Body of pancreas (tissue), 4 donors: ENCODE data around the gene ENDOU. TPM values are rescaled to one million over a fixed set of nuclear protein-coding genes. Genes with fewer than 3 reads are reported as not detected.

ENCODE experiments used
- ATAC-seq: fragments of 150-250 bp; one replicate; pipeline ENCODE4 v1.9.1; 2016
- DNase-seq, 4 donors: peaks; one replicate each; pipeline ENCODE4 v3.0.0-alpha.2; 2019
- H3K27ac ChIP-seq, 4 donors: fragments of 200-600 bp; sonication (generic); 1 replicate in 3 of 4; 2 replicates in 1 of 4; pipeline versions ENCODE4 v1.5.1 to v1.6.1; 2016 to 2019; ENCODE audit warnings: mild to moderate bottlenecking in 1 of 4, mixed read lengths in 1 of 4, moderate library complexity in 1 of 4
- H3K27me3 ChIP-seq, 2 donors: fragments of 200-600 bp; sonication (generic); one replicate each; pipeline ENCODE4 v1.6.0; 2016; ENCODE audit warnings: mild to moderate bottlenecking in 1 of 2
- H3K36me3 ChIP-seq, 2 donors: fragments of 200-600 bp; sonication (generic); replicated peaks in 1 of 2; 2 replicates each; pipeline ENCODE4 v1.5.1; 2016; ENCODE audit warnings: low read depth in 2 of 2; ENCODE audit not compliant: insufficient read depth in 1 of 2
- H3K4me1 ChIP-seq: fragments of 200-600 bp; sonication (generic); one replicate; pipeline ENCODE4 v1.6.0; 2016
- H3K4me3 ChIP-seq, 2 donors: fragments of 200-600 bp; sonication (generic); 1 replicate in 1 of 2; 2 replicates in 1 of 2; pipeline ENCODE4 v1.5.1; 2016 to 2019
- H3K9me3 ChIP-seq, 3 donors: fragments of 200-600 bp; sonication (generic); 1 replicate in 2 of 3; 2 replicates in 1 of 3; pipeline ENCODE4 v1.5.1; 2016
- CTCF ChIP-seq, 7 experiments: fragments of 450-650 bp in 4 of 7; fragments of 200-600 bp in 3 of 7; sonication (generic) in 3 of 7; IDR thresholded peaks; one replicate each; pipeline ENCODE4 v1.5.1; 2016 to 2019; ENCODE audit warnings: antibody characterized with exemption in 7 of 7
- POLR2A ChIP-seq, 3 donors: fragments of 450-650 bp; IDR thresholded peaks; one replicate each; pipeline ENCODE4 v1.6.1; 2016; ENCODE audit warnings: antibody characterized with exemption in 3 of 3, mild to moderate bottlenecking in 2 of 3
- WGBS, 2 donors: methylation state at CpG; one replicate each; pipeline ENCODE4 v1.1.5; 2017; 5-methylcytosine and 5-hydroxymethylcytosine counted together
- intact Hi-C: fragments of 100-400 bp; cut with DNase I; formaldehyde crosslinking; loops from one replicate; pipeline ENCODE4 v1.15.1; 2023
- total RNA-seq, 2 donors: library from RNA; depleted of rRNA; stranded (reverse); fragments of >200 nt; gene quantifications; one replicate each; pipeline ENCODE4 v1.1.0, GENCODE V29; 2016

Gene ENDOU
- total RNA-seq, 2 donors from 2014 or later: not detected

DNA sequence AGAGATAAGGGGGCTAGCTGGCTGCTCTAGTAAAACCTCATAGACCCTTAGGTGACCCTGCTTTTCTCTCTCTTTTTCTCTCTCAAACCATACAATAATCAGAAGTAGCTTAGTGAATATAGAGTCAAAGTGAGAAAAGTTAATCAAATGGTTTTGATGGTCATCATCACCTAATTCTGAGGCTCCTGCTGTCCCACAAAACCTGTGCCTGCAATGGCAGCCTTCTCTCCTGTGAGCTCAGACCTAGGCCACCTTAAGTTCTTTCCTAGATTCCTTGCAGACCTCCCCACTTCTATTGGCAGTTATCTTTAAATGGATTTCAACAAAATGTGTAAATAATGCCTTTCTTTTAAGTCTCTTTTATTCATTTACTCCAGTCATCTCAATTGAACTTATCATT is 17.9 kb downstream of the ENDOU start:
- no peak for TF ChIP-seq POLR2A (IDR thresholded peaks at IDR 0.05)
- no peak for TF ChIP-seq CTCF (IDR thresholded peaks at IDR 0.05)
- Histone ChIP-seq H3K36me3 (no peaks in the 10 kb centered on the region), H3K4me3 (no peak overlapping the region), H3K4me1 (peaks cover 5% of the 10 kb centered on the region), H3K27me3 (no peaks in the 10 kb centered on the region), H3K27ac (no peak overlapping the region), H3K9me3 (no peaks in the 10 kb centered on the region)
- intact Hi-C loops: no loop called here
- DNase-seq (no peak), ATAC-seq (no peak)

GRCh38 chr12:47705566-47706425 is 19.5 kb downstream of the ENDOU start, which contains the start of gene RPAP3:
Gene RPAP3, minus strand, starts transcription at chr12:47706030. Its CDS starts 3,190 bp downstream, at chr12:47702840.
- H3K4me1 ChIP-seq: peaks cover 5% of the 10 kb centered on the region
- H3K36me3 ChIP-seq: peaks cover 0 to 3% of the 10 kb centered on the region in 2 donors
- TF ChIP-seq CTCF (IDR thresholded peaks at IDR 0.05) (peak; percentile 42 to 61 (median 51)), POLR2A (IDR thresholded peaks at IDR 0.05) (peak; percentile 82 to 93 (median 90))
- whole genome bisulfite sequencing, 2 donors: 0 to 1% methylated on average over 15 to 50 of the region's 66 CpGs
- no peaks in the 10 kb centered on the region for H3K27me3 ChIP-seq
- intact Hi-C loops: no loop called here
- ATAC-seq: peak; percentile 100
- peak; percentile 98 to 99 (median 98) for DNase-seq
- no peaks in the 10 kb centered on the region for H3K9me3 ChIP-seq
- H3K27ac ChIP-seq: peak within 1 kb of the TSS; percentile 79 to 92 (median 88)
- H3K4me3 ChIP-seq: peak within 1 kb of the TSS; percentile 76 to 83

- ATAC-seq (no peak), DNase-seq (no peak)
- Histone ChIP-seq H3K9me3 (no peaks in the 10 kb centered on the region), H3K4me3 (peak overlapping the region; percentile 76 to 83), H3K27me3 (no peaks in the 10 kb centered on the region), H3K4me1 (peaks cover 5% of the 10 kb centered on the region), H3K27ac (peak overlapping the region; percentile 79 to 92 (median 88)), H3K36me3 (peaks cover 0 to 3% of the 10 kb centered on the region in 2 donors)
- TF ChIP-seq POLR2A (IDR thresholded peaks at IDR 0.05) (no peak), CTCF (IDR thresholded peaks at IDR 0.05) (no peak)
- intact Hi-C loops: no loop called here
- WGBS, 2 donors: 1% methylated on average over 7 to 9 of the region's 9 CpGs
Observed at GRCh38 chr12:47705229-47705565, 20.1 kb downstream of the ENDOU start.

DNA sequence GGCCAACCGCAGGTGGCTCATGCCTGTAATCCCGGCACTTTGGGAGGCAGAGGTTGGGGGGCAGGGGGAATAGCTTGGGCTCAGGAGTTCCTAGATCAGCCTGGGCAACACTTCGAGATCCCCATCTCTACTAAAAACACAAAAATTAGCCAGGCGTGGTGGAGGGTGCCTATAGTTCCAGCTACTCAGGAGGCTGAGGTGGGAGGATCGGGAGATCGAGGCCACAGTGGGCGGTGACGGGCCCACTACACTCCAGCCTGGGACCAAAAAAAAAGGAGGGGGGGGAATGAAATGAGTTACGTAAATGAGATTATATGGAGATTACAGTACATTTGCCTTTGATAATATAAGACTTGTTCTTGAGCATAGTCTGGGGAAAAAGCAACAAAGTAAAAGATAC is 20.6 kb downstream of the ENDOU start:
- H3K4me1 ChIP-seq: peaks cover 5% of the 10 kb centered on the region
- H3K27ac ChIP-seq: no peak overlapping the region
- H3K9me3 ChIP-seq: no peaks in the 10 kb centered on the region
- no peaks in the 10 kb centered on the region for H3K27me3 ChIP-seq
- 74 to 85% methylated on average over 6 to 9 of the region's 9 CpGs for WGBS, 2 donors
- peaks cover 0 to 3% of the 10 kb centered on the region in 2 donors for H3K36me3 ChIP-seq
- no peak for ATAC-seq
- no peak for DNase-seq
- TF ChIP-seq CTCF (IDR thresholded peaks at IDR 0.05): no peak
- no peak for TF ChIP-seq POLR2A (IDR thresholded peaks at IDR 0.05)
- intact Hi-C loops: no loop called here
- no peak overlapping the region for H3K4me3 ChIP-seq

DNA sequence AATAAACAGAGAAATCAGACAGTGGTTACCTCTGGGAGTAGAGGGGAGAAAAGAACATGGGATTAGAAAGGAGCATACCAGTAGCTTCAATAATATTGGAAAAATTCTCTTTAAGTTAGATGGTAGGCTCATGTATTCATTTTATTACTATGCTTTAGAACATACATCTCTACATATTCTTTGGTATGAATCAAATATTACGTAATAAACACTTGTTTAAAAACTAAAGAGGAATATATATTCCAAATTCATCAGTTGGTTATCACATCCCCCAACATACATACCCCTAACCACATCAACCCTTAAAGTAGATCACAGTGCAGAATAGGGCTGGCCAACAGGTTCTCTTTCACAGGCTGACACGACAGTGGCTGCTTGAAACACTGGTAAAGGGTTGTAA is 25.0 kb downstream of the ENDOU start:
- Histone ChIP-seq H3K4me3 (no peak overlapping the region), H3K27me3 (no peaks in the 10 kb centered on the region), H3K9me3 (no peaks in the 10 kb centered on the region), H3K27ac (no peak overlapping the region), H3K4me1 (no peaks in the 10 kb centered on the region), H3K36me3 (peaks cover 0 to 3% of the 10 kb centered on the region in 2 donors)
- intact Hi-C loops: no loop called here
- WGBS, 2 donors: 91 to 100% methylated on average over 2 of the region's 2 CpGs
- ATAC-seq: no peak
- no peak for DNase-seq
- TF ChIP-seq CTCF (IDR thresholded peaks at IDR 0.05) (no peak), POLR2A (IDR thresholded peaks at IDR 0.05) (no peak)
